Right cardiac atrium (tissue), 5 donors: ENCODE data around the gene NOL3. TPM values are rescaled to one million over a fixed set of nuclear protein-coding genes. Genes with fewer than 3 reads are reported as not detected.

Experiments
- ATAC-seq, 2 donors: fragments of 200-7000 bp; cut with Tn5 transposase; one replicate each; pipeline versions ENCODE4 v1.8.0 to v1.9.1; 2020; ENCODE audit warnings: moderate library complexity in 2 of 2, mild to moderate bottlenecking in 1 of 2
- DNase-seq, 3 donors: peaks; one replicate each; pipeline ENCODE4 v3.0.0-alpha.2; 2020
- H3K27ac ChIP-seq: one replicate; pipeline ENCODE4 v1.5.1; 2013; ENCODE audit warnings: mild to moderate bottlenecking, low read length, control low read depth, moderate library complexity
- H3K27me3 ChIP-seq: one replicate; pipeline ENCODE4 v1.6.1; 2013; ENCODE audit not compliant: control insufficient read depth, insufficient read depth
- H3K4me1 ChIP-seq: one replicate; pipeline ENCODE4 v1.6.1; 2013; ENCODE audit warnings: low read length; ENCODE audit not compliant: control insufficient read depth, insufficient read depth
- H3K4me3 ChIP-seq: one replicate; pipeline ENCODE4 v1.5.1; 2013; ENCODE audit warnings: low read length, control low read depth
- H3K9me3 ChIP-seq: one replicate; pipeline ENCODE4 v1.6.1; 2013; ENCODE audit warnings: low read length; ENCODE audit not compliant: control insufficient read depth
- WGBS: extraction: QIAGEN DNeasy Blood & Tissue Kit; methylation state at CpG from one replicate; pipeline ENCODE4 v1.1.7; 2013; 5-methylcytosine and 5-hydroxymethylcytosine counted together
- intact Hi-C, 4 donors: fragments of 100-400 bp; cut with DNase I; formaldehyde crosslinking; loops; one replicate each; pipeline versions ENCODE4 v1.11.0 to v1.14.0; 2022 to 2023
- polyA plus RNA-seq: library from polyadenylated mRNA; stranded (reverse); fragments of 200-250 nt; gene quantifications from one replicate; pipeline ENCODE4 v1.2.3, GENCODE V29; 2013
- total RNA-seq, 4 donors: library from RNA; stranded (reverse); fragmentation: NEBNext Ultra II Directional; extraction: Animal tissue kit (Norgen Biotek cat#: 25700); gene quantifications; one replicate each; pipeline ENCODE4 v1.2.1, GENCODE V29; 2021
- donor health status: healthy with polysubstance abuse.
- donor health status: DM: no; HTN: yes; CAD: no.
- donor health status: DM: no; HTN: no; CAD: no.
- donor health status: DM: no; HTN: yes; CAD: no; lungs with severe emphysema.
- donor health status: DM: yes; HTN: yes; CAD: no.

NOL3 gene
- total and polyA plus RNA-seq, 5 donors, result 67.5 to 133 (median 111) TPM

DNA sequence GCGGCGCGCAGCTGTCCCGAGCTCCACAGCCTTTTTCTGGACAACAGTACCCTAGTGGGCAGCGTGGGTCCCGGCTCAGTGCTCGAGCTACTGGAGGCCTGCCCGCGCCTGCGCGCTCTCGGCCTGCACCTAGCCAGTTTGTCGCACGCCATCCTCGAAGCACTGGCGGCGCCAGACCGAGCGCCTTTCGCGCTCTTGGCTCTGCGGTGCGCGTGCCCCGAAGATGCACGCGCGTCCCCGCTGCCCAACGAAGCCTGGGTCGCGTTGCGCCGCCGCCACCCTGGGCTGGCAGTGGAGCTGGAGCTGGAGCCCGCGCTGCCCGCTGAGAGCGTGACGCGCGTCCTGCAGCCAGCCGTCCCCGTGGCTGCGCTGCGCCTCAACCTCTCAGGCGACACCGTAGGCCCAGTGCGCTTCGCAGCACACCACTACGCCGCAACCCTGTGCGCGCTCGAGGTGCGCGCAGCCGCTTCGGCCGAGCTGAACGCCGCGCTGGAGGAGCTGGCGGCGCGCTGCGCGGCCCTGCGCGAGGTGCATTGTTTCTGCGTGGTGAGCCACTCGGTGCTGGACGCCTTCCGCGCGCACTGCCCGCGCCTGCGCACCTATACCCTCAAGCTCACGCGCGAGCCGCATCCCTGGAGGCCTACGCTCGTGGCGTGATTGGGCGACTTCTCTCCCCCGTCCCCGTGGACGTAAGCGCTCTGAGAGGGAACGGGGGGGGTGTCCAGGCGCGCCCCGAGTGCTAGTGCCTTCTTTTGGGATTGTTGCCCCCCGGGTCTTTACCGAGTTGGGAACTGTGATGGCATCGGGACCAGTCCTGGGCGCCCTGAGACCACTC, 7.0 kb upstream of the NOL3 start:
- intact Hi-C loops, result no loop called here
- DNase-seq, result peak; percentile 67 to 91 (median 89)
- WGBS, result 3% methylated on average over 99 of the region's 99 CpGs

DNA sequence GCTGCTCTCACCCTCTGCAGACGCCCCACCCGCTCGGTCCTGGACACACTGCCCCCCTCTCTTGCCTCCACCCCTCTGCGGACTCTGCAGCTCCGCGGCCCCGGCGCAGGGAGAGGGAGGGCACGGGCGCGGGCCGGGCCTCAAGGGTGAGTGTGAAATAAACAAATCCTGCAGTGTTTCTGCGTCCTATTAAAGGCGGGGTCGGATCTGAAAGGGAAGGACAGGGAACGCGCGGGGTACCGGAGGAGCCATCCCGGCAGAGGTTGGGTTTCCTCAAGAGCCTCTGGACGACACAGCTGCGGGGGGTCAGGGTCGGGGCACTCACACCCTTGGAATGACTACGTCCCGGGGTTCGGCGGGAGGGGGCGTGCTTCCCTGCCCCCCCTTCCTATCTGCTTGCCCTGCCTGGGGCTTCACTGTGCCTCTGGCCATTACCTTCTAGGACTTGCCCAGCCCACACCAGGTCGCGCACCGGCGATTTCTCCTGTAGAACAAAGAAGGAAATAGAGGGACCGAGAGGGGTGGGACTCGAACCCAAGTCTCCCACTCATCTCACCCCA, 6.3 kb upstream of the NOL3 start:
- H3K27me3 ChIP-seq, result no peaks in the 10 kb centered on the region
- ATAC-seq, result peak in 1 of 2 donors; percentile 15
- peak overlapping the region; percentile 34 for H3K4me3 ChIP-seq
- peak overlapping the region; percentile 20 for H3K27ac ChIP-seq
- H3K9me3 ChIP-seq, result no peaks in the 10 kb centered on the region
- intact Hi-C loops, result no loop called here
- DNase-seq, result peak; percentile 32 to 80 (median 80)
- H3K4me1 ChIP-seq, result peaks cover 7% of the 10 kb centered on the region
- WGBS, result 2% methylated on average over 34 of the region's 34 CpGs

More for the DNA sequence above, 7.0 kb upstream of the NOL3 start:
- Histone ChIP-seq H3K27ac (peak overlapping the region; percentile 30), H3K27me3 (no peaks in the 10 kb centered on the region), H3K4me3 (peak overlapping the region; percentile 34), H3K4me1 (peaks cover 9% of the 10 kb centered on the region), H3K9me3 (no peaks in the 10 kb centered on the region)
- ATAC-seq, result peak; percentile 6 to 44

DNA sequence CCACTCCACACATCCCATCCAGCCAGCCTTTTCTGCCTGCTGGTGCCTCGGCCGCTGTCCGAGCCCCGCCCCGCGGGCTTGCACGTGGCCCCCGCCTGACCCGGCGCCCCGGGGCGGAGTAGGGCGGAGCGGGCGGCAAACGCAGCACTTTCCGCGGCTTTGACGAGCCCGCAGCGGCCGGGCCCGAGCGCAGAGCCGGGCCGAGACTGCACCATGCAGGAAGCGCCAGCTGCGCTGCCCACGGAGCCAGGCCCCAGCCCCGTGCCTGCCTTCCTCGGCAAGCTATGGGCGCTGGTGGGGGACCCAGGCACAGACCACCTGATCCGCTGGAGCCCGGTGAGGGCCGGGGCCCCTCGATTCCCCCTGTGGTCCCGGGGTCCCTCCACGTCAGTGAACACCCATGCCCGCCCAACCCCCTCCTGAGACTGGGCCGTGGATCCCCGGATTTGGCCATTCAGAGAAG, 5.7 kb upstream of the NOL3 start, which contains the start of gene HSF4:
HSF4 (plus strand) TSS at position 147 of the 463 bp plus-strand sequence; CDS start at position 214, 67 bp downstream.
- Histone ChIP-seq H3K27me3 (no peaks in the 10 kb centered on the region), H3K9me3 (no peaks in the 10 kb centered on the region), H3K4me1 (peaks cover 6% of the 10 kb centered on the region), H3K27ac (peak within 1 kb of the TSS; percentile 79), H3K4me3 (peak within 1 kb of the TSS; percentile 34)
- WGBS, result 2% methylated on average over 41 of the region's 41 CpGs
- intact Hi-C loops, result no loop called here
- ATAC-seq (peak; percentile 44 to 50), DNase-seq (peak; percentile 75 to 93 (median 91))

DNA sequence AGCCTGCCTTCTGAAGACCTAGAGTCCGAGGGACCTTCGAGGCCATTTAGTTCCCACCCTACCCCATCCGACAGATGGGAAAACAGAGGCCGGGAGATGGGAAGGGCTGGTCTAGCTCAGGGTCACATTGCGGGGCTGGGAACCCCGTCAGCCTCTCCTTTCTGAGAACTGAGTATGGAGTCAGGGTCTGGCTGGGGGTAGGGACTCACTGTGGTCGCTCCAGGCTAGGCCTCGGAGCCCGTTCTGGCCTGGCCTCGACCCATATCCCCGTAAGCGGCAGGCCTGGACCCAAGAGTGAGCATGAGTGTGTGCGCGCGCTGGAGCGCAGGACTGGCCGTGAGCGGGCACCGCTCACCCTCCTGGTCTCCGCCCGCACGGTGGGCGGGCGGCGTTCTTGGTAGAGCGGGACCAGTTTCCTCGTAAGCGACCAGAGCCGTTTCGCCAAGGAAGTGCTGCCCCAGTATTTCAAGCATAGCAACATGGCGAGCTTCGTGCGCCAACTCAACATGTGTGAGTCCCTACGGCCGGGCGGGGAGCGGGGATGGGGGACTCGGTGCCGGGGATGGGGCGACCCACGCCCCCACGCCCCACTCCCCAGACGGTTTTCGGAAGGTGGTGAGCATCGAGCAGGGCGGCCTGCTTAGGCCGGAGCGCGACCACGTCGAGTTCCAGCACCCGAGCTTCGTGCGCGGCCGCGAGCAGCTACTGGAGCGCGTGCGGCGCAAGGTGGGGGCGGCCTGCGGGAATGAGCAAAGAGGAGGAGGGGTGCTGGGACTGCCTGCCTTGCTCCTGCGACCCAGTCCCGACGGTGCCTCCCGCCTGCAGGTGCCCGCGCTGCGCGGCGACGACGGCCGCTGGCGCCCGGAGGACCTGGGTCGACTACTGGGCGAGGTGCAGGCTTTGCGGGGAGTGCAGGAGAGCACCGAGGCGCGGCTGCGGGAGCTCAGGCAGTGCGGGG, 4.9 kb upstream of the NOL3 start:
- Histone ChIP-seq H3K4me1 (peaks cover 6% of the 10 kb centered on the region), H3K27me3 (no peaks in the 10 kb centered on the region), H3K27ac (no peak overlapping the region), H3K4me3 (no peak overlapping the region), H3K9me3 (no peaks in the 10 kb centered on the region)
- DNase-seq (peak; percentile 27 to 75 (median 71)), ATAC-seq (no peak)
- WGBS, result 18% methylated on average over 85 of the region's 85 CpGs
- intact Hi-C loops, result no loop called here

DNA sequence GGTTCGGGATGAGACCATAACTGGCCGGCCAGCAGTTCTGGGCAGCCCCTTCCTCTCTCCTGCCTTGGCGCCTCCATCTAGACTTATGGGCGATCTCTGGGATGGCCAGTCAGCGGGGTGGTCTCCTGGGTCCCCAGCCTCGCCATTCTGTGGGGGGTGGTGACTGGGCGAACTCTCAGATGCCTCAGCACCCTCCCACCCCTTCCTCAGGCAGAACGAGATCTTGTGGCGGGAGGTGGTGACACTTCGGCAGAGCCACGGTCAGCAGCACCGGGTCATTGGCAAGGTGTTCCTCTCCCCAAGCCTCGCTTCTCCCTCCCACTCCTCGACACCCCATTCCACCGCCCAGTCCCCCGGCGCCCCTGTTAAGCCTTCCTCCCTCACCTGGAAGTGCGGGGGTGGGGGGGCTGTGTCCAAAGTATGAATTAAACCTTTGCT, 4.2 kb upstream of the NOL3 start:
- no peak for ATAC-seq
- Histone ChIP-seq H3K27me3 (no peaks in the 10 kb centered on the region), H3K27ac (no peak overlapping the region), H3K4me1 (peaks cover 6% of the 10 kb centered on the region), H3K9me3 (no peaks in the 10 kb centered on the region), H3K4me3 (no peak overlapping the region)
- WGBS, result 39% methylated on average over 18 of the region's 18 CpGs
- peak in 2 of 3 donors; percentile 51 to 65 for DNase-seq
- intact Hi-C loops, result no loop called here

DNA sequence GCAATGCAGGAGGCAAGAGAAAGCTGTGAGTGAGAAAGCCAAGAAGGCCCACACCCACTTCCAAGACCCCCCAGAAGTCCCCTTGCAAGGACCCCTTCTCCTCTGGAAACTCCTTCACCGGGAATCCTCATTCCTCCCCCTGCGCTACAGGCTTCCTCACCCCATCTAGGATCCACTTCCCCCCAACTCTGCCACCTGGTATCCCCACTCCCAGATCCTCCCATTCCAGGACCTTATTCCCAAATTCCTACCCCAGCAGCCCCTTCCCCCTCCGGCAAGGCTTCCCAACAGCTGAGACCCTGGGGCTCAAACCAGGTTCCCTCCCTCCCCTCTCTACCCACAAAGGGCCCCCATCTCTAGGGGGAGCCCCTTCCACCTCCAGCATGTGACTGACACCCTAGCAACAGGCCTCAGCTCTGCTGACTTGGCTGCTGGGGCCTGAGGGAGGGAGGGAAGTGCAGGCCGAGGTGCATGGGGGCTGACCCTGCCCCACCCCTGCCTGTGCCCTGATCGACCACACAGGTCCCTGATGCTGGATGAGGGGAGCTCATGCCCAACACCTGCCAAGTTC, 3.7 kb upstream of the NOL3 start:
- ATAC-seq, result no peak
- DNase-seq, result peak in 2 of 3 donors; percentile 46
- Histone ChIP-seq H3K4me1 (peaks cover 6% of the 10 kb centered on the region), H3K27ac (no peak overlapping the region), H3K4me3 (no peak overlapping the region), H3K9me3 (no peaks in the 10 kb centered on the region), H3K27me3 (no peaks in the 10 kb centered on the region)
- intact Hi-C loops, result no loop called here
- WGBS, result 79% methylated on average over 5 of the region's 5 CpGs

DNA sequence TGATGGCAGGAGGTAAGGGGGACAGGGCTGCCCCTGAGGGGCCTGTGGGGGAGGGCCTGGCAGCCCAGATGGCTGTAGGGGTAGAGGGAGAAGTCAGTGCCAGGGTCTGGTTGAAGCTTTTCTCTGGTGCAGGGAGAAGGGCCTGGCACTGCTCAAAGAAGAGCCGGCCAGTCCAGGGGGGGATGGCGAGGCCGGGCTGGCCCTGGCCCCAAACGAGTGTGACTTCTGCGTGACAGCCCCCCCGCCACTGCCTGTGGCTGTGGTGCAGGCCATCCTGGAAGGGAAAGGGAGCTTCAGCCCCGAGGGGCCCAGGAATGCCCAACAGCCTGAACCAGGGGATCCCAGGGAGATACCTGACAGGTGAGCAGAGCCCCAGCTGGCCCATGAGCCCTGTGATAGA, 2.8 kb upstream of the NOL3 start:
- DNase-seq, result peak; percentile 15 to 55 (median 42)
- Histone ChIP-seq H3K4me1 (peaks cover 6% of the 10 kb centered on the region), H3K27me3 (no peaks in the 10 kb centered on the region), H3K9me3 (no peaks in the 10 kb centered on the region), H3K27ac (no peak overlapping the region), H3K4me3 (no peak overlapping the region)
- ATAC-seq, result no peak
- 91% methylated on average over 7 of the region's 7 CpGs for WGBS
- intact Hi-C loops, result no loop called here

DNA sequence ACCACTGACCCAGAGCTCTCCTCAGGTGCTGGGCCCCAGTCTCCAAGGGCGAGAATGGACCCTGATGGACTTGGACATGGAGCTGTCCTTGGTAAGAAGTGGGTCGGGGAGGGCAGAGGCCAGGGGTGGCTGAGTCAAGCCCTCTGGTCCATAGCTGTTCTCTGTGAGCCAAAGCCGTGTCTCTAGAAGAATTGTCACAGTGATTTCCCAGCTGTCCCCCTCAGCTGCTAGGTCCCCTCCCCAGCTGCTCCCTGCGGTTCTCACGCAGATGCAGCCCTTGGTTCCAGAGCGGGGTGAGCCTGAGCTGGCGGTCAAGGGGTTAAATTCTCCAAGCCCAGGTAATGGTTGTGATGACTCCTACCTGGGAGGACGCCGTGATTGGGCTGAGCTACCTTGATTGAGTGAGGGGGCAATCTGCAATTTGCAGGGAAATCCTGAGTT, 1.3 kb upstream of the NOL3 start:
- no peaks in the 10 kb centered on the region for H3K9me3 ChIP-seq
- no peaks in the 10 kb centered on the region for H3K27me3 ChIP-seq
- no peak for ATAC-seq
- peak in 1 of 3 donors; percentile 50 for DNase-seq
- intact Hi-C loops, result no loop called here
- H3K4me3 ChIP-seq, result no peak overlapping the region
- peaks cover 8% of the 10 kb centered on the region for H3K4me1 ChIP-seq
- WGBS, result 62% methylated on average over 9 of the region's 9 CpGs
- H3K27ac ChIP-seq, result peak overlapping the region; percentile 72

DNA sequence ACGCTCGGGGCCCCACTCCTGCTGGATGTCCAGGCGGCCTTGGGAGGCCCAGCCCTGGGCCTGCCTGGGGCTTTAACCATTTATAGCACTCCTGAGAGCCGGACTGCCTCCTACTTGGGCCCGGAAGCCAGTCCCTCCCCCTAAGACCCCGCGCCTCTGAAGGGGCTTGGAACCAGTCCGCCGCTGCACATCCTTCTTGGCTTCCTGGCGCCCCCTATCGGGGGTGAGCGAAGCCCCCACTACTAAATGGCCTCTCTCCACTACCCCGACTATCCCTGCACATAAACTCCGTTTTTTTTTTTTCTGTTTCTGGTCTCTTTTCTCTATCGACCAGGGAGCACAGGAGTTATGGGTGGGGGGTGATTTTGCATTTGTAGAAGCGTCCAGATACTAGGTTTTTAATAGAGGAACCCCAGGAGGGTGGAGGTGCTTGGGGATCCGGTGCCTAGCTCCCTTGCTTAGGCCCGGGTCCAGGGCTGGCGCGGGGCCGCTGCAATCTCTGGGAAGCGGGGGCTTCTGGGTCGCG, 633 bp upstream of the NOL3 start:
- ATAC-seq (no peak), DNase-seq (peak; percentile 59 to 83 (median 82))
- Histone ChIP-seq H3K27me3 (no peaks in the 10 kb centered on the region), H3K4me1 (peaks cover 8% of the 10 kb centered on the region), H3K4me3 (peak overlapping the region; percentile 57), H3K27ac (peak overlapping the region; percentile 72), H3K9me3 (no peaks in the 10 kb centered on the region)
- WGBS, result 5% methylated on average over 24 of the region's 24 CpGs
- intact Hi-C loops, result no loop called here
